ENCODE data around the gene CACNA1E.

Gene CACNA1E

DNA sequence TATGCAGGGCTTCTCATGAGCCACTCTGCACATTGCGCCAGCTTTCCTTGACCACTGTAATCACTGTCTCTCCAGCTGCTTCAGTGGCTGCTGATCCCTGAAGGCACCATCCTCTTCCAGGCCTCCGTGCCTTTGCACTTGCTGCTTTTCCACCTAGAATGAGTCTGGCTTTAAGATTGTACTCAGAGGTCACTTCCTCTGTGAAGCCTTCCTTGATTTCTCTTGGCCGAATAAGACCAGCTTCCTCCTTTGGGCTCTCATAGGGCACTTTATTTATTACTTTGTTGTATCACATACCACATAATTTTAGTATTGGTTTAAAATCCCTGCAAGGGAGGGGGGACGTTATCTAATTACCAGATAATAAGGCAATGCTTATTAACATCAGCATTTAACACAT is 10.6 kb downstream of the CACNA1E start:
- TF ChIP-seq, protein P1, sequence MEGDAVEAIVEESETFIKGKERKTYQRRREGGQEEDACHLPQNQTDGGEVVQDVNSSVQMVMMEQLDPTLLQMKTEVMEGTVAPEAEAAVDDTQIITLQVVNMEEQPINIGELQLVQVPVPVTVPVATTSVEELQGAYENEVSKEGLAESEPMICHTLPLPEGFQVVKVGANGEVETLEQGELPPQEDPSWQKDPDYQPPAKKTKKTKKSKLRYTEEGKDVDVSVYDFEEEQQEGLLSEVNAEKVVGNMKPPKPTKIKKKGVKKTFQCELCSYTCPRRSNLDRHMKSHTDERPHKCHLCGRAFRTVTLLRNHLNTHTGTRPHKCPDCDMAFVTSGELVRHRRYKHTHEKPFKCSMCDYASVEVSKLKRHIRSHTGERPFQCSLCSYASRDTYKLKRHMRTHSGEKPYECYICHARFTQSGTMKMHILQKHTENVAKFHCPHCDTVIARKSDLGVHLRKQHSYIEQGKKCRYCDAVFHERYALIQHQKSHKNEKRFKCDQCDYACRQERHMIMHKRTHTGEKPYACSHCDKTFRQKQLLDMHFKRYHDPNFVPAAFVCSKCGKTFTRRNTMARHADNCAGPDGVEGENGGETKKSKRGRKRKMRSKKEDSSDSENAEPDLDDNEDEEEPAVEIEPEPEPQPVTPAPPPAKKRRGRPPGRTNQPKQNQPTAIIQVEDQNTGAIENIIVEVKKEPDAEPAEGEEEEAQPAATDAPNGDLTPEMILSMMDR (IDR thresholded peaks at IDR 0.05) = no peak
- Histone ChIP-seq H3K9me3 (ENCODE audit: control insufficient read depth, low read length) (no peaks in the 10 kb centered on the region), H3K4me1 (no peaks in the 10 kb centered on the region), H3K27ac (no peak overlapping the region), H3K9ac (no peak overlapping the region), H3K4me2 (ENCODE audit: low read length) (no peak overlapping the region), H3K27me3 (ENCODE audit: control insufficient read depth, insufficient read depth, low read length) (no peaks in the 10 kb centered on the region), H3K4me3 (ENCODE audit: low read depth, low read length) (no peak overlapping the region), H3K79me2 (no peaks in the 10 kb centered on the region), H3K36me3 (ENCODE audit: control insufficient read depth, insufficient read depth, low read length) (no peaks in the 10 kb centered on the region), H2AFZ (no peak overlapping the region)

GRCh38 chr1:181496759-181497158 is 13.4 kb downstream of the CACNA1E start:
- Histone ChIP-seq H3K79me2 (no peaks in the 10 kb centered on the region), H3K4me1 (no peaks in the 10 kb centered on the region), H3K9ac (no peak overlapping the region), H3K27ac (no peak overlapping the region), H3K4me3 (ENCODE audit: low read depth, low read length) (no peak overlapping the region), H2AFZ (no peak overlapping the region), H3K4me2 (ENCODE audit: low read length) (no peak overlapping the region), H3K36me3 (ENCODE audit: control insufficient read depth, insufficient read depth, low read length) (no peaks in the 10 kb centered on the region), H3K9me3 (ENCODE audit: control insufficient read depth, low read length) (no peaks in the 10 kb centered on the region), H3K27me3 (ENCODE audit: control insufficient read depth, insufficient read depth, low read length) (no peaks in the 10 kb centered on the region)
- TF ChIP-seq, protein P1 (IDR thresholded peaks at IDR 0.05) = no peak

- no peak overlapping the region for H3K4me2 ChIP-seq (ENCODE audit: low read length)
- no peak overlapping the region for H3K27ac ChIP-seq
- H3K27me3 ChIP-seq (ENCODE audit: control insufficient read depth, insufficient read depth, low read length) = no peaks in the 10 kb centered on the region
- H3K9me3 ChIP-seq (ENCODE audit: control insufficient read depth, low read length) = no peaks in the 10 kb centered on the region
- no peak overlapping the region for H2AFZ ChIP-seq
- H3K9ac ChIP-seq = no peak overlapping the region
- H3K4me3 ChIP-seq (ENCODE audit: low read depth, low read length) = no peak overlapping the region
- H3K36me3 ChIP-seq (ENCODE audit: control insufficient read depth, insufficient read depth, low read length) = no peaks in the 10 kb centered on the region
- TF ChIP-seq, protein P1 (IDR thresholded peaks at IDR 0.05) = no peak
- H3K79me2 ChIP-seq = no peaks in the 10 kb centered on the region
- H3K4me1 ChIP-seq = no peaks in the 10 kb centered on the region
These were observed 14.6 kb downstream of the CACNA1E start for GRCh38 chr1:181497870-181498269.

GRCh38 chr1:181499825-181500224 is 16.5 kb downstream of the CACNA1E start:
- Histone ChIP-seq H3K9me3 (ENCODE audit: control insufficient read depth, low read length) (no peaks in the 10 kb centered on the region), H3K4me3 (ENCODE audit: low read depth, low read length) (no peak overlapping the region), H3K79me2 (no peaks in the 10 kb centered on the region), H3K36me3 (ENCODE audit: control insufficient read depth, insufficient read depth, low read length) (no peaks in the 10 kb centered on the region), H2AFZ (no peak overlapping the region), H3K9ac (no peak overlapping the region), H3K27me3 (ENCODE audit: control insufficient read depth, insufficient read depth, low read length) (no peaks in the 10 kb centered on the region), H3K4me1 (no peaks in the 10 kb centered on the region), H3K4me2 (ENCODE audit: low read length) (no peak overlapping the region), H3K27ac (no peak overlapping the region)
- TF ChIP-seq, protein P1 (IDR thresholded peaks at IDR 0.05) = no peak

DNA sequence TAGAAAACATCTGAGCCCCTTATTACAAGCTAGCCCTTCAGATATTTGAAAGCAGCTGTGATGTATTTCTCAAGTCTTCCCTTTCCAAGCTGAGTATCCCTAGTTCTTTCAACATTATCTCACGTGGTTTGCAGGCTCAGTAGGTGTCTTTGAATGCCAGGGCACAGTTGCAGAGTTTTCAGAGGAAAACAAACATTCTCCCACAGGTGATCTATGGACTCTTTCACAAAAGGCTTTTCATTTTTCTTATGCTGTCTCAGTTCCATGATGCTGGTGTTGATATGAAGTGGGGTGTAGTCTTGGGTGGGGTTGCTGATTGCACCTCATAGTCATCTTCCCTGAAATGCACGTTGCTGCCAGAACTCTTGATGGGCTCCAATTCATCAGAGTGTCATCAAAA is 17.3 kb downstream of the CACNA1E start:
- H3K79me2 ChIP-seq = no peaks in the 10 kb centered on the region
- H3K4me1 ChIP-seq = no peaks in the 10 kb centered on the region
- no peak overlapping the region for H3K9ac ChIP-seq
- no peak overlapping the region for H2AFZ ChIP-seq
- H3K27me3 ChIP-seq (ENCODE audit: control insufficient read depth, insufficient read depth, low read length) = no peaks in the 10 kb centered on the region
- TF ChIP-seq, protein P1 (IDR thresholded peaks at IDR 0.05) = no peak
- no peaks in the 10 kb centered on the region for H3K36me3 ChIP-seq (ENCODE audit: control insufficient read depth, insufficient read depth, low read length)
- H3K9me3 ChIP-seq (ENCODE audit: control insufficient read depth, low read length) = no peaks in the 10 kb centered on the region
- H3K4me2 ChIP-seq (ENCODE audit: low read length) = no peak overlapping the region
- H3K4me3 ChIP-seq (ENCODE audit: low read depth, low read length) = no peak overlapping the region
- no peak overlapping the region for H3K27ac ChIP-seq
